ENCODE measurements around the gene SMYD3. TPM values are rescaled to one million over a fixed set of nuclear protein-coding genes. Genes with fewer than 3 reads are reported as not detected.

SMYD3 gene
- total RNA-seq, 2 donors from 2014 or later: 16.2 to 16.4 TPM

GRCh38 chr1:245762396-245762910, 744.6 kb downstream of the SMYD3 start:
- DNase-seq: no peak
- Histone ChIP-seq H3K9me3 (no peaks in the 10 kb centered on the region), H3K27ac (no peak overlapping the region), H3K27me3 (no peaks in the 10 kb centered on the region), H3K9ac (ENCODE audit: low read depth in 2 of 2, low read length in 2 of 2) (no peak overlapping the region), H3K4me1 (no peaks in the 10 kb centered on the region), H3K4me3 (no peak overlapping the region), H3K36me3 (no peaks in the 10 kb centered on the region)
- TF ChIP-seq, protein P1, sequence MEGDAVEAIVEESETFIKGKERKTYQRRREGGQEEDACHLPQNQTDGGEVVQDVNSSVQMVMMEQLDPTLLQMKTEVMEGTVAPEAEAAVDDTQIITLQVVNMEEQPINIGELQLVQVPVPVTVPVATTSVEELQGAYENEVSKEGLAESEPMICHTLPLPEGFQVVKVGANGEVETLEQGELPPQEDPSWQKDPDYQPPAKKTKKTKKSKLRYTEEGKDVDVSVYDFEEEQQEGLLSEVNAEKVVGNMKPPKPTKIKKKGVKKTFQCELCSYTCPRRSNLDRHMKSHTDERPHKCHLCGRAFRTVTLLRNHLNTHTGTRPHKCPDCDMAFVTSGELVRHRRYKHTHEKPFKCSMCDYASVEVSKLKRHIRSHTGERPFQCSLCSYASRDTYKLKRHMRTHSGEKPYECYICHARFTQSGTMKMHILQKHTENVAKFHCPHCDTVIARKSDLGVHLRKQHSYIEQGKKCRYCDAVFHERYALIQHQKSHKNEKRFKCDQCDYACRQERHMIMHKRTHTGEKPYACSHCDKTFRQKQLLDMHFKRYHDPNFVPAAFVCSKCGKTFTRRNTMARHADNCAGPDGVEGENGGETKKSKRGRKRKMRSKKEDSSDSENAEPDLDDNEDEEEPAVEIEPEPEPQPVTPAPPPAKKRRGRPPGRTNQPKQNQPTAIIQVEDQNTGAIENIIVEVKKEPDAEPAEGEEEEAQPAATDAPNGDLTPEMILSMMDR (IDR thresholded peaks at IDR 0.05): no peak
- intact Hi-C loops (cut with DNase I): no loop called here

GRCh38 chr1:245760301-245760700, 746.8 kb downstream of the SMYD3 start:
- no peaks in the 10 kb centered on the region for H3K4me1 ChIP-seq
- TF ChIP-seq, protein P1 (IDR thresholded peaks at IDR 0.05): no peak
- no peak overlapping the region for H3K9ac ChIP-seq (ENCODE audit: low read depth in 2 of 2, low read length in 2 of 2)
- no peaks in the 10 kb centered on the region for H3K9me3 ChIP-seq
- H3K36me3 ChIP-seq: no peaks in the 10 kb centered on the region
- H3K4me3 ChIP-seq: no peak overlapping the region
- DNase-seq: no peak
- intact Hi-C loops (cut with DNase I): no loop called here
- H3K27ac ChIP-seq: no peak overlapping the region
- H3K27me3 ChIP-seq: no peaks in the 10 kb centered on the region

DNA sequence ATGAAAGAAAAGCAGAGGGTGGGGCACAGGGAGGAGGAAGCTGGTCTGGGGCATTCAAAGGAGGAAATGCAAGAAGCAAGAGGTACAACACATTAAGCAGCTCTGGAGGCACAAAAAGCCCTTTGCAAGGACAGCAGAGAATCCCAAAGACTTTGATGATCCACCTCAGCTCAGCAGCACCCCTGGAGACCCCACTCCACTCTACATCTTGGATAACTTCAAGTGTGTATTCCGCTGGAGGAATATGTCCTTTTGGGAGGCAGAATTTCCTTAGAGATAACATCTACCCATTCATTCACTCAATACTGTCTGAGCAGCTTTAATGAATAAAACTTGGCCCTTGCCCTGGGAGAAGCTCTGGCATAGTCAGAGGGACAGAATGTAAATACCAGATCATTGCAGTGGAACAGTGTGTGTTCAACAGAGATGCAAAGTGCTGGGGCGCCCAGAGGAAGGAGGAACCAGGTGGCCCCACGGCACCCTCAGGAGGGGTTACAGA, 752.6 kb downstream of the SMYD3 start:
- TF ChIP-seq, protein P1 (IDR thresholded peaks at IDR 0.05): no peak
- H3K27ac ChIP-seq: no peak overlapping the region
- H3K4me3 ChIP-seq: no peak overlapping the region
- no peaks in the 10 kb centered on the region for H3K27me3 ChIP-seq
- DNase-seq: no peak
- H3K36me3 ChIP-seq: no peaks in the 10 kb centered on the region
- no peaks in the 10 kb centered on the region for H3K4me1 ChIP-seq
- no peaks in the 10 kb centered on the region for H3K9me3 ChIP-seq
- no peak overlapping the region for H3K9ac ChIP-seq (ENCODE audit: low read depth in 2 of 2, low read length in 2 of 2)
- intact Hi-C loops (cut with DNase I): no loop called here

DNA sequence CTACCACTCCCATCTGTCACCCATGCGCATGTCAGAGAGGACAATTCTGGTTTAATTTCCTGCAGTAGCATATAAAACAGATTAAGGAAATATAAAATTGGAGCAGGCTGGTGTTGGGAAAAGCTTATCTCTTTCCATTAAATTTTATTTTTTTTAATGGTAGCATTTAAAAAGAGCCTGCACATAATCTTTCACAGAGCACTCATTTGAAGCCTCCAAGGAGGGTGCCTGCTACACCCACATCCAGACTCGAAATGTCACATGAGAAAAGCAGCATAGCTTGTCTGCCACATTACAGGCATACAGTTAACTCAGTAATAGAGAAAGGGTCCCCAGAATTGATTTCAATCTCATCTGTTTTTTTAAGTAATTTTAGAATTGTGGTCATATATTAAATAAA, 753.3 kb downstream of the SMYD3 start:
- H3K27me3 ChIP-seq: no peaks in the 10 kb centered on the region
- DNase-seq: no peak
- no peaks in the 10 kb centered on the region for H3K4me1 ChIP-seq
- intact Hi-C loops (cut with DNase I): no loop called here
- no peak overlapping the region for H3K4me3 ChIP-seq
- TF ChIP-seq, protein P1 (IDR thresholded peaks at IDR 0.05): no peak
- H3K36me3 ChIP-seq: no peaks in the 10 kb centered on the region
- H3K27ac ChIP-seq: no peak overlapping the region
- no peaks in the 10 kb centered on the region for H3K9me3 ChIP-seq
- no peak overlapping the region for H3K9ac ChIP-seq (ENCODE audit: low read depth in 2 of 2, low read length in 2 of 2)

GRCh38 chr1:245752561-245752960, 754.5 kb downstream of the SMYD3 start:
- H3K4me3 ChIP-seq: no peak overlapping the region
- intact Hi-C loops (cut with DNase I): no loop called here

More at GRCh38 chr1:245752561-245752960, 754.5 kb downstream of the SMYD3 start:
- H3K9me3 ChIP-seq: no peaks in the 10 kb centered on the region
- no peak for DNase-seq
- no peak overlapping the region for H3K27ac ChIP-seq
- no peaks in the 10 kb centered on the region for H3K36me3 ChIP-seq
- H3K27me3 ChIP-seq: no peaks in the 10 kb centered on the region
- no peak overlapping the region for H3K9ac ChIP-seq (ENCODE audit: low read depth in 2 of 2, low read length in 2 of 2)
- H3K4me1 ChIP-seq: no peaks in the 10 kb centered on the region
- TF ChIP-seq, protein P1 (IDR thresholded peaks at IDR 0.05): no peak
